Ascending aorta (tissue), 2 donors: ENCODE results near the gene ANAPC16. TPM values are rescaled to one million over a fixed set of nuclear protein-coding genes. Genes with fewer than 3 reads are reported as not detected.
"Not testable (repeated sequence)": the region's sequence is repeated elsewhere in the genome, so short reads cannot be mapped to it uniquely, and the experiment has no call there.

Source experiments
- DNase-seq, 2 donors: peaks; one replicate each; pipeline ENCODE4 v3.0.0-alpha.2; 2019; ENCODE audit warnings: low spot score in 2 of 2
- H3K27ac ChIP-seq, 2 donors: fragments of 200-600 bp; sonication (generic); one replicate each; pipeline ENCODE4 v1.5.1; 2016 to 2017; ENCODE audit warnings: mild to moderate bottlenecking in 1 of 2
- H3K27me3 ChIP-seq: fragments of 200-600 bp; sonication (generic); one replicate; pipeline ENCODE4 v1.5.1; 2017
- H3K36me3 ChIP-seq, 2 donors: fragments of 200-600 bp; sonication (generic); one replicate each; pipeline ENCODE4 v1.5.1; 2016
- H3K4me1 ChIP-seq, 2 donors: fragments of 200-600 bp; sonication (generic); one replicate each; pipeline ENCODE4 v1.5.1; 2016 to 2017; ENCODE audit warnings: mild to moderate bottlenecking in 1 of 2
- H3K4me3 ChIP-seq, 2 donors: fragments of 200-600 bp; sonication (generic); one replicate each; pipeline ENCODE4 v1.5.1; 2016 to 2017; ENCODE audit warnings: mild to moderate bottlenecking in 1 of 2
- H3K9me3 ChIP-seq, 2 donors: fragments of 200-600 bp; sonication (generic); one replicate each; pipeline ENCODE4 v1.5.1; 2016
- intact Hi-C: fragments of 100-400 bp; cut with DNase I; formaldehyde crosslinking; loops from one replicate; pipeline ENCODE4 v1.15.1; 2023
- total RNA-seq: library from RNA; depleted of rRNA; stranded (reverse); fragments of >200 nt; gene quantifications from one replicate; pipeline ENCODE4 v1.1.0, GENCODE V29; 2016
- TF ChIP-seq, protein P1 (sequence below), 3 experiments: fragments of 200-600 bp in 2 of 3; fragments of 450-650 bp in 1 of 3; sonication (generic) in 2 of 3; IDR thresholded peaks; one replicate each; pipeline ENCODE4 v1.5.1; 2016 to 2019; ENCODE audit warnings: antibody characterized with exemption in 3 of 3, mild to moderate bottlenecking in 1 of 3, moderate library complexity in 1 of 3

Gene ANAPC16
- total RNA-seq, 1 donor from 2014 or later: 22.8 TPM

DNA sequence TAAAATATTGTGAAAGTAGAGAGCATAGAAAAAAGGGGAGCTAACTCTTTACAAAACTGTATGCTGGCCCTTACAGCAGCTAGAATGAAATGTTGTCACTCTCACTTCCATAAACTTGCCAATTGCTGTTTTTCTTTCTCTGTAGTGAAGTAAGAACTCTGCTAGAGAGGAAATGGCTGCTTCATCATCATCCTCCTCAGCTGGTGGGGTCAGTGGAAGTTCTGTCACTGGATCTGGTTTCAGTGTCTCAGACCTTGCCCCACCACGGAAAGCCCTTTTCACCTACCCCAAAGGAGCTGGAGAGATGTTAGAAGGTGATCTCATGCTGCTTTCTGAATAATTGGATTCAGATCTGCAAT, 7.9 kb downstream of the ANAPC16 start:
- Histone ChIP-seq H3K27ac (peak overlapping the region; percentile 63 to 85), H3K27me3 (no peaks in the 10 kb centered on the region), H3K4me1 (peaks cover 0 to 42% of the 10 kb centered on the region in 2 donors), H3K9me3 (no peaks in the 10 kb centered on the region), H3K36me3 (peaks cover 8 to 41% of the 10 kb centered on the region in 2 donors), H3K4me3 (no peak overlapping the region)
- intact Hi-C loops: loop anchor here (2.0 kb wide), 1 partner anchor 267 kb away; no protein-coding TSS in a partner anchor
- TF ChIP-seq, protein P1, sequence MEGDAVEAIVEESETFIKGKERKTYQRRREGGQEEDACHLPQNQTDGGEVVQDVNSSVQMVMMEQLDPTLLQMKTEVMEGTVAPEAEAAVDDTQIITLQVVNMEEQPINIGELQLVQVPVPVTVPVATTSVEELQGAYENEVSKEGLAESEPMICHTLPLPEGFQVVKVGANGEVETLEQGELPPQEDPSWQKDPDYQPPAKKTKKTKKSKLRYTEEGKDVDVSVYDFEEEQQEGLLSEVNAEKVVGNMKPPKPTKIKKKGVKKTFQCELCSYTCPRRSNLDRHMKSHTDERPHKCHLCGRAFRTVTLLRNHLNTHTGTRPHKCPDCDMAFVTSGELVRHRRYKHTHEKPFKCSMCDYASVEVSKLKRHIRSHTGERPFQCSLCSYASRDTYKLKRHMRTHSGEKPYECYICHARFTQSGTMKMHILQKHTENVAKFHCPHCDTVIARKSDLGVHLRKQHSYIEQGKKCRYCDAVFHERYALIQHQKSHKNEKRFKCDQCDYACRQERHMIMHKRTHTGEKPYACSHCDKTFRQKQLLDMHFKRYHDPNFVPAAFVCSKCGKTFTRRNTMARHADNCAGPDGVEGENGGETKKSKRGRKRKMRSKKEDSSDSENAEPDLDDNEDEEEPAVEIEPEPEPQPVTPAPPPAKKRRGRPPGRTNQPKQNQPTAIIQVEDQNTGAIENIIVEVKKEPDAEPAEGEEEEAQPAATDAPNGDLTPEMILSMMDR (IDR thresholded peaks at IDR 0.05): no peak
- peak in 1 of 2 donors; percentile 74 for DNase-seq

DNA sequence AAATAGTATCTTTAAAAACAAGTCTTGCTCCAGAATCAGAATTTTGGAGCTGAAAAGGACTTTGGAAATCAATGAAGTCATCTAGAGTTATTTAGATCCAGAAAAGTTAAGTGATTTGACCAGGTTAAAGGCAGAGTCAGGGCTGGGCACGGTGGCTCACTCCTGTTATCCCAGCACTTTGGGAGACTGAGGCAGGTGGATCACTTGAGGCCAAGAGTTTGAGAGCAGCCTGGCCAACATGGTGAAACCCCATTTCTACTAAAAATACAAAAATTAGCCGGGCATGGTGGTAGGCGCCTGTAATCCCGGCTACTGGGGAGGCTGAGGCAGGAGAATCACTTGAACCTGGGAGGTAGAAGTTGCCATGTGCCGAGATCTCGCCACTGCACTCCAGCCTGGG, 8.4 kb downstream of the ANAPC16 start:
- peak overlapping the region; percentile 63 to 85 for H3K27ac ChIP-seq
- intact Hi-C loops, DNase-seq, H3K4me3 ChIP-seq, H3K27me3 ChIP-seq, H3K9me3 ChIP-seq: not testable (repeated sequence)
- H3K4me1 ChIP-seq: peaks cover 0 to 39% of the 10 kb centered on the region in 2 donors
- peaks cover 8 to 41% of the 10 kb centered on the region in 2 donors for H3K36me3 ChIP-seq

DNA sequence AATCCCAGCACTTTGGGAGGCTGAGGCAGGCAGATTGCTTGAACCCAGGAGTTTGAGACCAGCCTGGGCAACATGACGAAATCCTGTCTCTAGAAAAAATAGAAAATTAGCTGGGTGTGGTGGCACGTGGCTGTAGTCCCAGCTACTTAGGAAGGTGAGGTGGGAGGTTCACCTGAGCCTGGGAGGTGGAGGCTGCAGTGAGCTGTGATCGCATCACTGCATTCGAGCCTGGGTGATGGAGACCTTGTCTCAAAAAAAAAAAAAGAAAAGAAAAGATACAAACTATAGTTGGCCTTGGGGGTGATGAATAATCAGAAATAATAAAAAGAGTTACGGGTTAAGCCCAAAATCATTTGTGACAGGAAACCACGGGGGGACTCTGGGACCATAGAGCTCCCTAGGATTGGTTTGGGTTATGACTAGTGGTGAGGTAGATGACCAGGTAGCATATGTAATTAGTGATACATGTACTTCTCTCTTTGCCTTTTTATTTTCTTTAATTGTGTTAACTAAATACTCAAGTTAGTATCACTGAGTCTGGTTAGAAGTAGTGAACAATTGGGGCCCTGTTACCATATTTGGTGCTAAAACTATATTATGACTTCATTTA, 10.7 kb downstream of the ANAPC16 start:
- Histone ChIP-seq H3K36me3 (peaks cover 13 to 38% of the 10 kb centered on the region in 2 donors), H3K9me3 (no peaks in the 10 kb centered on the region), H3K4me1 (peaks cover 4 to 54% of the 10 kb centered on the region in 2 donors), H3K4me3 (no peak overlapping the region), H3K27ac (peak overlapping the region; percentile 63 to 85), H3K27me3 (no peaks in the 10 kb centered on the region)
- TF ChIP-seq, protein P1 (IDR thresholded peaks at IDR 0.05): no peak
- intact Hi-C loops: no loop called here
- no peak for DNase-seq

DNA sequence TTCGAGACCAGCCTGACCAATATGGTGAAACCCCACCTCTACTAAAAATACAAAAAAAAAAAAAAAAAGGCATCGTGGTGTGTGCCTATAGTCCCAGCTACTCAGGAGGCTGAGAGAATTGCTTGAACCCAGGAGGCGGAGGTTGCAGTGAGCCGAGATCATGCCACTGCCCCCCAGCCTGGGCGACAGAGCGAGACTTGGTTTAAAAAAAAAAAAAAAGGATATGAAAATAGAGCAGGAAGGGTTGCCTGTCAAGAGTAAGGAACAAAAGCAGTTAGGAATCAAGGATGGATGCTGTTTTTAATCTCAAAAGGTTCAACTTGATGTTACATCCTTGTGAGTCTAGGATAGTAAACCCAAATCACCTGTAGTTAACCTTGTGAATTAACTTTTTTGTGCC, 12.0 kb downstream of the ANAPC16 start:
- peaks cover 25 to 48% of the 10 kb centered on the region in 2 donors for H3K36me3 ChIP-seq
- no peak overlapping the region for H3K4me3 ChIP-seq
- H3K27me3 ChIP-seq: no peaks in the 10 kb centered on the region
- H3K27ac ChIP-seq: peak overlapping the region; percentile 83 to 88
- intact Hi-C loops: loop anchor here (2.0 kb wide), 1 partner anchor 27 kb away; no protein-coding TSS in a partner anchor
- TF ChIP-seq, protein P1 (IDR thresholded peaks at IDR 0.05): no peak
- H3K4me1 ChIP-seq: peaks cover 4 to 46% of the 10 kb centered on the region in 2 donors
- no peaks in the 10 kb centered on the region for H3K9me3 ChIP-seq
- no peak for DNase-seq

DNA sequence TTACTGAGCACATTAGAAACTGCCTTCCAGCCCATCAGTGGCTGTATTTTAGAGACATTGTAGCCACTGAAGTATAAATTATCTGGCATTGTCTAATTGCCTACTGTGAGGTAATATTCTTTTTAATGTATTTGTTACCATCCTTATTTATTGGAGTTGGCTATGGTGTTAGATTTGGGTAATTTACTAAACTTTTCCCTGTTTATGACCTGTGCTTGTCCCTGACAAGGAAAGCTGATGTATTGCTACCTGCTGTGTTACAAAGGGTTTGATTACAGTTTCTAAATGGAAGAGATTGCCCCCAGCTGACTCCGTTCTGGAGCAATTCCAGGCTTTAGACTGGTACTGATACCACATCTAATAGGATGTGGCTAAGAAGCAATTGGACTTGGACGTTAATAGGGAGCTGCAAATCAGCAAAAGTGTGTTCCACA, 12.5 kb downstream of the ANAPC16 start:
- H3K4me1 ChIP-seq: peaks cover 4 to 46% of the 10 kb centered on the region in 2 donors
- no peaks in the 10 kb centered on the region for H3K27me3 ChIP-seq
- no peak overlapping the region for H3K4me3 ChIP-seq
- TF ChIP-seq, protein P1 (IDR thresholded peaks at IDR 0.05): no peak
- no peak for DNase-seq
- H3K9me3 ChIP-seq: no peaks in the 10 kb centered on the region
- peaks cover 31 to 53% of the 10 kb centered on the region in 2 donors for H3K36me3 ChIP-seq
- intact Hi-C loops: loop anchor here (2.0 kb wide), 1 partner anchor 26 kb away; no protein-coding TSS in a partner anchor
- H3K27ac ChIP-seq: peak overlapping the region; percentile 83 to 88
